Measurements from ENCODE around the gene GRID2.

- TF ChIP-seq CTCF (conservative IDR thresholded peaks at IDR 0.05) (no peak), ZFX (IDR thresholded peaks at IDR 0.05) (no peak)
Measured at GRCh38 chr4:93469560-93469959, 1165.8 kb downstream of the GRID2 start.
